Measurements from ENCODE around the gene TRPC3.

TRPC3 gene

DNA sequence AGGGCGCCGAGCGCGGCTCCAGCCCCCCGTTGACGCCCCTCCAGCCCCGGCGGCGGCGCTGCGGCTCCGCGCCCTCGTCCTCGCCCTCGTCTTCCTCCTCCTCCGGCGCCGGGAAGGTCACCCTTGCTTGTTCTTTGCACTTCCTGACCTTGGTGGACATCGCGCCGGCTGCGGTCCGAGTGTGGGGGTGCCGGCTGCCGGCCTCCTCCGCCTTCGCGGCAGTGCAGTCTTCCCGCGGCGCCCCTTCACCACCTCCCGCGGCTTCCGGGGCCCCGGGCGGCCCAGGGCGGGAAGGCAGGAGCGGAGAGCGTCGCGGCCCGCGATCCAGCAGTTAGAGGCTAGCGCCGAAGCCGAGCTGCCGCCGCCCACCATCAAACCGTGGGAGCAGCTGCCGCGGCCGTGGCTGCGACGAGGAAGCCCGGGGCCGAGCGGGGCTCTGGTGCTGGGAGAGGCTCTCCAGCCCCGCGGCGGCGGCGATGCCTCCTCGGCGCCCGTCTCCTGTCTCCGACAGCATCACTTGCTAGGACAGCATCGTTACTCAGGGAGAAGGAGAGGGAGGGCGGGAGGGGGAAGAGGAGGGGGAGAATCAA is at the start of gene TRPC3:
Gene TRPC3 (minus strand): TSS at position 540 of the 590 bp plus-strand sequence. CDS start 380 bp downstream, at position 160.
- DNase-seq (ENCODE audit: low spot score) = peak; percentile 3

DNA sequence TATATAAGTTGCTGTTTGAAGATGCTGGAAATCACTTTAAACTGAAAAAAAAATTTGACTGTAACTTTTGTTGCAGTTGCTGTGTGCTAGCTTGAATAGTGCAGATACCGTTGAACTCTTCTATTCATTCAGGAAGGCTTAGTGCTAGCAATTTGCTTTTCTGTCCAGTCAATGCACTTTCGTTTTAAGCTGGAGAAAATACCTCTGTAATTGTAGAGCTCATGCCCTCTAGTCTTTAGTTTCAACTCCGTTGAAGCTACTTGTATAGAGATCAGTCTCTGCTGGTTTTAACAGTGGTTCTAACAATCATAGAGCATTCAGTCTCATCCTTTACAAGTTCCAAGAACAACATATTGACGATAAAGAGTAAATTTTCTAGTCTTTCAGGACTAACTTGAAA is 49.0 kb upstream of the TRPC3 start:
- no peak for DNase-seq (ENCODE audit: low spot score)

DNA sequence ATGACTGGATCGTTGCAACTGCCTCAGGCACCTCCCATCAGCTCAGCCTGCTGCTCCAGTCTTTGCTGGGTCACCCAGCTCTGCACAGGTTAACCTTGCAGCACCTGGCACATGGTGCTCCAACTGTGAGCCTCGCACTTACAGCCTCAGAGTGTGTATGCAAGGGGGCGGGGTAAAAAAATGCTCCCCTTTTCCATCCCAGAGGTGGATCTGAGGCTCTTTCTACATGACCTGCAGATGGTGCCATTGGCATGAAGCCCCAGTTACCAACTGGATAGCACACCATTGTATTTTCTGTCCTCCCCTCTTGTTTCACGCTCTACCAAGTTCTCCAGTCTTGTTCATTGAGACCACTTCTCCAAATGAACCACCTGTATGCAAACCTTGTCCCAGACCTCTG is 46.2 kb upstream of the TRPC3 start:
- DNase-seq (ENCODE audit: low spot score) = no peak

DNA sequence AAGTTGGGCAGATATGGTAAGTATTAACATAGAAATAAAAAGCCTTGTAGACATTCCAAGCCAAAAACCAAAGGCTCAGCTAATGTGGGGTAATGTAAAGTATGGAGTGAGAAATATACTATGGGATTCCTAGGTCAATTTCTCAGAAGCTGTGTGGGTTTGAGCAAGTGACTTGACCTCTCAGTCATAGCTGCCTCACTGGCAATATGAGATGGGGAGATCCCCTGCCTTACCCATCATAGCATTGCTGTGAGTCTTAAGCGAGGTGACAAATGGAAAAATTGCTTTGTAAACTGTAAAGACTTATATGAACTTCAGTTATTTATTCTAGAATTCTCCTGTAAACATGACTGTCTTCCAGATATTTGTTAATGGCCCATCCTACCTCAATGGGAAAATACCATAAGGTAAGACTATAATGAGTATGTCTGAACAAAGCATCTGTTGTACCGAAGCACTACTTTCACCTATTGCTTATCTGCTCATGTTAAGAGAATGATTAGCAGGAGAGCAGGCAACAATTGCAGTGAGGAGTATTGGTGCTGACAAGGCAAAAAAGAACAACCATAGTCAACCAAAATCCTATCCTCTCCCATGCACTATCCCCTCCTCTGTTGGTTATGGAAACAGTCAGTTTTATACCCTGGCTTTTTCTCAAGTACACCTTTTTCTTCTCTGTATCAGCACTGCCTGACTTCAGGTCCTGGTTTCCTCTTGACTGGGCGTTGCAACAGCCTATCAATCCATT is 44.1 kb upstream of the TRPC3 start:
- DNase-seq (ENCODE audit: low spot score) = no peak

- no peak for DNase-seq (ENCODE audit: low spot score)
These were observed 40.1 kb upstream of the TRPC3 start for GRCh38 chr4:121991968-121992367.

GRCh38 chr4:121990489-121990888 is 38.6 kb upstream of the TRPC3 start:
- no peak for DNase-seq (ENCODE audit: low spot score)

- DNase-seq (ENCODE audit: low spot score) = no peak
These were observed 37.9 kb upstream of the TRPC3 start for GRCh38 chr4:121989715-121990114.

DNA sequence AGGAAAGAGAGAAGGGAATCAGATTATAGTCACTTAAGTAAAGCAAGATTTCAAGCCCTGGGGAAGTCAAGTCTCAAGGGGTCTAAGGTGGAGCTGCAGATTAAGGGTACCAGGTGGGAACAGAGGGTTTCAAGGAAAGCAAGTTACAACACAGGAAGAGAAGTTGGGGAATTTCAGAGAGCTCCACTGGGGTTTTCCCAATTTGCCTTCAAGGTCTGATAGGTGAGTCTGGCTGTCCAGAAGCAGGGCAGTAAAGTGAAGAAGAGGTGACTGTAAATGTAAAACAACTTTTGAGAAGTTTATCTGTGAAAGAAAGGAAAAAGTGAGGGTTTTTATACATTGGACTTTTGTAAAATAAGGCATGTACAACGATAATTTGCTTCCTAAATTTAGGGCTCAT is 37.1 kb upstream of the TRPC3 start:
- no peak for DNase-seq (ENCODE audit: low spot score)

DNA sequence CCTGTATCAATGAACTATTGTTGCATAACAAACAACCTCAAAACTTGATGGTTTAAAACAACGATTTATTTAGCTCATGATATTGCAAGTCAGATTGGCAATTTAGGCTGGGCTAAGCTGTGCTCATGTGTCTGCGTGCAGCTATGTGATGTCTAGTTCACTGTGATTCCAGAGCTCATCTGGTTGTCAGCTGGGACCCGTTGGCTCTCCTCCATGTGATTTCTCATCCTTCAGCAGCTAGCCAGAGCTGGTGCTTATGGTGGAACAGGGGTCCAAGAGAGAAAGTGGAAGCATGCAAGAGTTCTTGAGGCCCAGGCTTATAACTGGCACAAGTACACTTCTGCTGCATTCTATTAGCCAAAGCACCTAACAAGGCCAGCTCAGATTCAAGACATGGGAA is 28.8 kb upstream of the TRPC3 start:
- peak; percentile 12 for DNase-seq (ENCODE audit: low spot score)

DNA sequence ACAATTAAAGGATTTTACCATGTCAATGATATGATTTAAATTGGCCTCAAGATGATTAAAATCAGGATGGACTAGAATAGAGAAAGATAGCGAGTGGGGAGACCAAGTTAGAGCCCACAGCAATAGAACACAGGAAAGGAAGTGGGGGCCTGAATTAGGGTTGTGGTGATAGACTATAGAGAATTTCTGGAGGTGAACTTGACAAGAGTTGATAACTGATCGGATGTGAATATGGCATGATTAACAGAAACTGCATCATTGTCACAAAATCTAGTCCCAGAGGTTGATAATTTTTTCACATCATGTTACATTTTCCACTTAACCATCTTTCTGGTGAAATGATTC is 26.3 kb upstream of the TRPC3 start:
- DNase-seq (ENCODE audit: low spot score) = no peak

DNA sequence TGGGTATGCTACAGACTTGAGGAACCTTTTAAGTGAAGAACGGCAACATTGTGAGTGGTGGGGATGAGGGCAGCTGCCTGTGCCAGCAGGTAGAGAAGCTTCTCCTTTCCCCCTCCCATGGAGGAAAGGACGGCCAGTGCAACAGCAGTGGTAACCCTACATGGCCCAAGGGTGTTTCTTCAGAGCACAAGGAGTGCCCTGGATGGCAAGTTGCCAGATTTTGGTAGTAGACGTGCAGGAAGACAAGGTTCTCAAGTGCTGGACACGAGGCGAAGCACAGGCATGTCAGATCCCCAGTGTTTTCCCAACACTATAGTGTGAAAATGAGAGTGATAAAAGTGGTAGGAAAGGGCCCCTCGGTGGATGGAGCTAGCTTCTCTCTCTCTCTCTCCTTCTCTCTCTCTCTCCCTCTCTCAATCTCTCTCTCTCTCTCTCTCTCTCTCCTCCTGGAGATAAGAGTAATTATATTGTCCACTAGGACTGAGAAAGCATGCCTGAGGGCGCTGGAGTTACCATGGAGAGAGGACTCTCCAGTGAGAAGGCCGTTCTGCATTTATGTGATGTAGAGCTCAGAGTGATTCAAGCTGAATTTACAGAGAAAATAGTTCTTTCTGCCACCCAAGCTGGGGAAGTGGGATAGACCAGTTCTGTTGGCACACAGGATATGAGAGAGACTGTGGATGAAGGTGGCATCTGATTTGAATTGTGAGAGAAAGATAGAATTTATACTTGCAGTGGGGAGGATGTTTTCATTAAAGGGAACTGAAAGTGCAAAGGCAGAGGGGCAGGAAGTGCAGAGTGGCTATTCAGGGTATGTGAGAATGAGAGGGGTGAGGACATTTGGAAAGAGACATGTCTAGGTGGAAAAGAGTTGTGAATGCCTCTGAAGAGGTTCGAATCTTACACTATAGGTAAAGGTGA is 25.7 kb upstream of the TRPC3 start:
- no peak for DNase-seq (ENCODE audit: low spot score)

GRCh38 chr4:121975784-121976183 is 23.9 kb upstream of the TRPC3 start:
- no peak for DNase-seq (ENCODE audit: low spot score)

- DNase-seq (ENCODE audit: low spot score) = no peak
These were observed 22.0 kb upstream of the TRPC3 start for GRCh38 chr4:121973816-121974215.

GRCh38 chr4:121968859-121969258 is 17.0 kb upstream of the TRPC3 start:
- DNase-seq (ENCODE audit: low spot score) = no peak

GRCh38 chr4:121964958-121965357 is 13.1 kb upstream of the TRPC3 start:
- no peak for DNase-seq (ENCODE audit: low spot score)

DNA sequence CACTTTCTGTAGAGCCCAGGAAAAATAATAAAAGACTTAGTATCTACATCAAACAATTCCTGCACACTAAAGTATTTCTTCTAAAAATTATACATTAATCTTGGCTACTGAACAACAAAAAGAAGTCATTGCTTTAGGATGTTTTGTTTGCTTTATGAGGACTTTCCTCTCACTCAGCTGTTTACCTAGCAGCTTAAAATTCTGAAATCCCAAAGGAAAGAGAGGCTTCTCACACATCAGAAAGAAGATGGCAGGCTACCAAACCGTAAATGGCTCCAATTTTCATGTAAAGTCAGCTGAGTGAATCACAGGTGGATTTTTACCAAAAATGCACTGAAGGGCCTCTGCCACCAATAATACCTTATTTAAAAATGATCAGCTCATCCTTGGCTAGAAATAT is 9.0 kb upstream of the TRPC3 start:
- no peak for DNase-seq (ENCODE audit: low spot score)

GRCh38 chr4:121958777-121959176 is 6.9 kb upstream of the TRPC3 start:
- DNase-seq (ENCODE audit: low spot score) = no peak

DNA sequence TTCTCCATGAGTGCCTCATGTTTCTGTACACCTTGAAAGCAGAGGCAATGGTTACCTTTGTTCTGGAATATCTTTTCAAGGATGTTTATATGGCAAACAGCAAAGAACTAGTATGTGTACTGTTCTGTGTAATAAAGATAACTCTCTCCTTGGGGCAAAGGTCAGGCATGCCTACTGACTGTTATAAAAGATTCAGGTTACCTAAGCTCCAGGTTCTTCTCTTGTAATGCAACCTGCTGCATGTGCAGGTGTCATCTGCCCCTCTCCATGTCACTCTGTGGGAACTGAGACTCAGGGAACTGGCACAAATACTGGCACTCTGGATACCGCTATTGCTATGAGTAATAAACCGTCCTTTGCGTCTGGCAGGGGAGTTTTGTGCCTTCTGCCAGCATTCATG is 5.4 kb upstream of the TRPC3 start:
- DNase-seq (ENCODE audit: low spot score) = no peak

GRCh38 chr4:121953860-121954259 is 2.0 kb upstream of the TRPC3 start:
- no peak for DNase-seq (ENCODE audit: low spot score)

DNA sequence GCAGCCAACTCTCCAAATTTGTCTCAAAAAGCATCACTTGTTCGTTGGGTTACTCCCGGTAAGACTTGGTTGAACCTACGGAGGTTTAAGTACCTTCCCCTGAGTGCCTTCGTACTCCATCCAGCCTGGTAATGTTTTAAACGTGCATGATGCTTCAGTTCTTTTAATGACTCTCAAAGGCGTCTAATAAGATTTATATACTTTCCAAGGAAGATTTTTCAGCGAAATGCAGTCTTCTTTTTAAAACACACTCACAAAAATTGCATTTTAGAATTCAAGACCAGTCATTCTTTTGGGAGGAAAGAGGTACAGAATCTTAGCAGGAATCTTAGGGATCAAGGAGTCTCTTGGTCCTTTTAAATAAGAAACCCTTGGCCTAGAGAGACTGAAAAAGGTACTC is 430 bp upstream of the TRPC3 start:
- no peak for DNase-seq (ENCODE audit: low spot score)

GRCh38 chr4:121950680-121951520 is 960 bp downstream of the TRPC3 start:
- DNase-seq (ENCODE audit: low spot score) = no peak

- peak; percentile 67 for DNase-seq (ENCODE audit: low spot score)
These were observed 1.6 kb downstream of the TRPC3 start for GRCh38 chr4:121950212-121950679.
